GM23248 (cell line): Measurements from ENCODE around the gene PRDM16. TPM values are rescaled to one million over a fixed set of nuclear protein-coding genes. Genes with fewer than 3 reads are reported as not detected.

ENCODE experiments used
- DNase-seq: peaks from one replicate; pipeline ENCODE4 v3.0.0-alpha.2; 2015
- H2AFZ ChIP-seq: fragments of 200-600 bp; sonication (generic); 2 replicates; pipeline ENCODE4 v1.6.1; 2016; ENCODE audit warnings: antibody characterized with exemption
- H3F3A ChIP-seq: fragments of 200-600 bp; sonication (generic); 2 replicates; pipeline ENCODE4 v1.6.1; 2016; ENCODE audit warnings: mild to moderate bottlenecking, antibody characterized with exemption, mixed run types; ENCODE audit not compliant: insufficient read depth
- H3K27ac ChIP-seq: fragments of 200-600 bp; sonication (generic); 2 replicates; pipeline ENCODE4 v1.5.1; 2016; ENCODE audit warnings: mild to moderate bottlenecking
- H3K27me3 ChIP-seq: fragments of 200-600 bp; sonication (generic); replicated peaks from 2 replicates; pipeline ENCODE4 v1.6.1; 2016; ENCODE audit warnings: mild to moderate bottlenecking; ENCODE audit not compliant: insufficient read depth
- H3K36me3 ChIP-seq: fragments of 200-600 bp; sonication (generic); 2 replicates; pipeline ENCODE4 v1.6.1; 2016; ENCODE audit warnings: low read depth, mild to moderate bottlenecking
- H3K4me1 ChIP-seq: fragments of 200-600 bp; sonication (generic); 2 replicates; pipeline ENCODE4 v1.6.1; 2016; ENCODE audit warnings: mild to moderate bottlenecking; ENCODE audit not compliant: insufficient read depth
- H3K4me2 ChIP-seq: fragments of 200-600 bp; sonication (generic); one replicate; pipeline ENCODE4 v1.6.1; 2016; ENCODE audit warnings: mild to moderate bottlenecking; ENCODE audit not compliant: unreplicated experiment
- H3K4me3 ChIP-seq: fragments of 200-600 bp; sonication (generic); 2 replicates; pipeline ENCODE4 v1.5.1; 2016; ENCODE audit warnings: mild to moderate bottlenecking
- H3K79me2 ChIP-seq: fragments of 200-600 bp; sonication (generic); 2 replicates; pipeline ENCODE4 v1.6.1; 2016; ENCODE audit warnings: mild to moderate bottlenecking; ENCODE audit not compliant: insufficient read depth
- H3K9ac ChIP-seq: fragments of 200-600 bp; sonication (generic); 2 replicates; pipeline ENCODE4 v1.6.1; 2016; ENCODE audit warnings: mild to moderate bottlenecking
- H3K9me2 ChIP-seq: fragments of 200-600 bp; sonication (generic); 2 replicates; pipeline ENCODE4 v1.6.1; 2016; ENCODE audit warnings: mixed run types, mild to moderate bottlenecking, moderate library complexity; ENCODE audit not compliant: insufficient read depth
- H3K9me3 ChIP-seq: fragments of 200-600 bp; sonication (generic); one replicate; pipeline ENCODE4 v1.6.1; 2017; ENCODE audit warnings: low read depth
- H4K20me1 ChIP-seq: fragments of 200-600 bp; sonication (generic); 2 replicates; pipeline ENCODE4 v1.6.0; 2016; ENCODE audit not compliant: insufficient read depth
- EZH2 ChIP-seq: fragments of 200-600 bp; sonication (generic); IDR thresholded peaks from 2 replicates; pipeline ENCODE4 v1.6.1; 2018; ENCODE audit warnings: antibody characterized with exemption, mild to moderate bottlenecking; ENCODE audit not compliant: insufficient read depth, poor library complexity, severe bottlenecking
- EZH2phosphoT487 ChIP-seq: fragments of 200-600 bp; sonication (generic); IDR thresholded peaks from 2 replicates; pipeline ENCODE4 v1.6.1; 2018; ENCODE audit warnings: antibody characterized with exemption, moderate library complexity, mild to moderate bottlenecking, low read depth; ENCODE audit not compliant: insufficient read depth
- WGBS, 2 experiments: methylation state at CpG; one replicate each; pipeline ENCODE4 v1.1.6; 2015 to 2017; ENCODE audit warnings: low lambda C conversion rate in 2 of 2, low coverage in 1 of 2; ENCODE audit errors: missing lambda C conversion rate in 2 of 2; 5-methylcytosine and 5-hydroxymethylcytosine counted together
- in situ Hi-C: fragments of 300-500 bp; cut with MboI; formaldehyde crosslinking; loops from 2 replicates; pipeline ENCODE4 v1.15.0; 2020
- polyA plus RNA-seq: library from polyadenylated mRNA; unstranded; fragments of >200 nt; fragmentation: Nextera tagmentation; extraction: Ambion mirVana; gene quantifications from 2 replicates; pipeline ENCODE4 v1.2.1, GENCODE V29; 2016
- total RNA-seq: library from RNA; depleted of rRNA; stranded (reverse); fragments of >200 nt; shearing (Covaris generic); gene quantifications from 2 replicates; pipeline ENCODE4 v1.2.3, GENCODE V29; 2014

PRDM16 gene
- total and polyA plus RNA-seq, 2 experiments from 2014 or later = 0.18 TPM; not detected in 1

DNA sequence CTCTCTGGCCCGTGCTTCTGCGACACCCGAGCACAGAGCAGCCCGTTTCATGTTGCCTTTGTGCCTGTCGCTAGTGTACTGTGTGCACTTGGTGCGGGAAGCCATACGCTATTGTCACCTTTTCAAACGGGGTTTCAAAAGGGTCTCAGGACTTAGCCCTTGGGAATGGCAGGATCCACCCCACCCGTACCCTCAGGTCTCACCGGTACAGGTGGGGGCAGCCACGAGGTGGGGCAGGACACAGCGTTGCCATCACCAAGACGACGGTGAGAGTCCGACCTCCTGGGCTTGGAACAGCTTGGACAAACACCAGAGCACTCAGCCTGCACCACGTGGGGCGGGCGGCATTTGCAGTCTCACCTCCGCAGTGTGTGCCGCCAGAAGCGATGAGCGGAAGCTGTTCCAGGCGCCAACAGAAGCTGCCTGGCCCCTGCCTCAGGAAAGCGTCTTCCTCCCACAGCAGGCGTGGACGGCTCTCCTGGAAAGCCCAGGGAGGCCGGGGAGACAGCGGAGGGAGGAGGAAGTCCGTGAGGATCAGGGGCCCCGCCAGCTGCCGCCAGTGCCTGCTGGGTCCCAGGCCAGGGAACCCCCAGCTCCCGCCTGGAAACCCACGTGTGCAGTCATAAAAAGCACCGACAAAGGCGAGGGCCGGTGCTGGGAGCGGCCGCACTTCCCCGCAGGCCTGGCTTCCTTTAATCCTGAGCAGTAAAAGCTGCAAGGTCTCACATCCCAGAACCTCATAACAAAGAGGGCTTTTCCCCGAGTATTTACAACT, 254.2 kb downstream of the PRDM16 start:
- no peak overlapping the region for H3K4me3 ChIP-seq
- in situ Hi-C loops = no loop called here
- peak; percentile 23 for DNase-seq

DNA sequence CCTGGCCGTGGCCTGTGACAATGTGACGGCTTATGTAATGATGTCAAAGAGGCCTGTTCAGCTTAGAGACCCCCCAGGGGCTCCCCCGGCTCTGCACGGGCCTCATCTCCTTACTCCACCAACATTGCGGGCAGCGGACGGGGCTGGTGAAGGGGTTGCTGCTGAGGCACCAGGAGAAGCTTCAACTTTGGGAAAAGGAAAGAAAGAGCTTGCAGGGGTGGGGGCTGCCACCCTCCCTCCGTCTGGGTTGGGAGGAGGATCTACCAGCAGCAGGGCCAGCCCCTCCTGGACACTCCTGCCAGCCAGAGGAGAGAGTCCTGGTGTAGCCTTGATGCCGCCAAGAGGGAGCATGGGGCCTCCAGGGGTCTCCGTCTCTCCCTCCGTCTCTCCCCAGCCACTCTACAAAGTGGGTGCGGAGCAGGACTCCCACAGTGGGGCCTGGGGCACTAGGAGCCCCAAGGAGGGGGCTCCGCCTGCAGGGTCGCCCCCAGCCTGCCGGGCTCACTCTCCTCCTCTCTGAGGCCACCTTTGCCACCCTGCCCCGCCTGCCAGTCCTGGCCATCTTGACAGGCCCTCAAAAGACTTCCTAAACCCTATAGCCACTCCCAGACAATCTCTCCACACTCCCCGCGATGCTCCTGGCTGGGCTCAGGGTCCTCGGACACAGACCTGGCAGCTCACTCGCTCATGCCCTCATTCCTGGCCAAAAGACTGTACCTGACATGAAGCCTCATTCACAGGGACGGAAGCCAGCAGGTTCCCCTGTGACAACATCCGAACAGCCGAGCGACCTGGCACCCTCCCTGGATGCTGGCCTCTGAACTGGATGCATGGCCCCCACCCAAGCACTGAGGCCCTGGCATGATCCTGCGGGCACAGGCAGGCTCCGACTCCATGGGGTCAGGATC, 255.0 kb downstream of the PRDM16 start:
- Histone ChIP-seq H3K4me1 (no peaks in the 10 kb centered on the region), H3F3A (no peaks in the 10 kb centered on the region), H3K27ac (no peak overlapping the region), H3K36me3 (no peaks in the 10 kb centered on the region), H2AFZ (no peak overlapping the region), H3K9me3 (no peaks in the 10 kb centered on the region), H3K4me3 (no peak overlapping the region), H3K9ac (no peak overlapping the region), H3K79me2 (no peaks in the 10 kb centered on the region), H3K27me3 (peaks cover 5% of the 10 kb centered on the region; the same call in 1 of the 2 replicates), H4K20me1 (no peaks in the 10 kb centered on the region), H3K9me2 (no peaks in the 10 kb centered on the region), H3K4me2 (no peak overlapping the region)
- DNase-seq = no peak
- in situ Hi-C loops = no loop called here
- TF ChIP-seq EZH2phosphoT487 (no peak), EZH2 (no peak)
- WGBS, 2 experiments = 70 to 72% methylated on average over 26 of the region's 26 CpGs

More for the DNA sequence above, 254.2 kb downstream of the PRDM16 start:
- no peaks in the 10 kb centered on the region for H3F3A ChIP-seq
- no peak for TF ChIP-seq EZH2
- TF ChIP-seq EZH2phosphoT487 = no peak
- no peak overlapping the region for H3K9ac ChIP-seq
- H3K27ac ChIP-seq = no peak overlapping the region
- H3K4me1 ChIP-seq = no peaks in the 10 kb centered on the region
- no peak overlapping the region for H3K4me2 ChIP-seq
- no peaks in the 10 kb centered on the region for H3K9me2 ChIP-seq
- H2AFZ ChIP-seq = no peak overlapping the region
- no peaks in the 10 kb centered on the region for H4K20me1 ChIP-seq
- H3K27me3 ChIP-seq = peaks cover 5% of the 10 kb centered on the region; the same call in 1 of the 2 replicates
- no peaks in the 10 kb centered on the region for H3K79me2 ChIP-seq
- H3K9me3 ChIP-seq = no peaks in the 10 kb centered on the region
- 26 to 28% methylated on average over 36 to 37 of the region's 40 CpGs for WGBS, 2 experiments
- H3K36me3 ChIP-seq = no peaks in the 10 kb centered on the region

GRCh38 chr1:3324704-3325535, 255.9 kb downstream of the PRDM16 start:
- no peak for TF ChIP-seq EZH2phosphoT487
- TF ChIP-seq EZH2 = no peak
- Histone ChIP-seq H3K4me2 (no peak overlapping the region), H3K9me2 (no peaks in the 10 kb centered on the region), H3K9me3 (no peaks in the 10 kb centered on the region), H3K9ac (no peak overlapping the region), H3K36me3 (no peaks in the 10 kb centered on the region), H3K4me3 (no peak overlapping the region), H3K27me3 (peaks cover 5% of the 10 kb centered on the region; the same call in 1 of the 2 replicates), H3K4me1 (no peaks in the 10 kb centered on the region), H3K79me2 (no peaks in the 10 kb centered on the region), H3F3A (no peaks in the 10 kb centered on the region), H2AFZ (no peak overlapping the region), H4K20me1 (no peaks in the 10 kb centered on the region), H3K27ac (no peak overlapping the region)
- 84 to 94% methylated on average over 14 to 22 of the region's 22 CpGs for WGBS, 2 experiments
- no peak for DNase-seq
- in situ Hi-C loops = no loop called here
